WTC11 (cell line): Measurements from ENCODE around the gene MRPS9.

Experiments used
- CTCF ChIP-seq: fragments of 200-600 bp; IDR thresholded peaks from 2 replicates; pipeline ENCODE4 v1.8.0; 2022; ENCODE audit warnings: antibody characterized with exemption
- E2F1 ChIP-seq: sonication (generic); formaldehyde crosslinking; IDR thresholded peaks from 2 replicates; pipeline ENCODE4 v1.8.0; 2022; ENCODE audit warnings: mild to moderate bottlenecking, missing genetic modification reagents
- E2F4 ChIP-seq: sonication (generic); formaldehyde crosslinking; IDR thresholded peaks from 2 replicates; pipeline ENCODE4 v1.8.1; 2022; ENCODE audit warnings: low read depth, mild to moderate bottlenecking, moderate library complexity, missing genetic modification reagents, borderline replicate concordance
- FOXP1 ChIP-seq: sonication (generic); formaldehyde crosslinking; IDR thresholded peaks from 2 replicates; pipeline ENCODE4 v1.8.0; 2022; ENCODE audit warnings: missing genetic modification reagents, mild to moderate bottlenecking, moderate library complexity, borderline replicate concordance
- MAX ChIP-seq: sonication (generic); formaldehyde crosslinking; IDR thresholded peaks from 2 replicates; pipeline ENCODE4 v1.8.0; 2022; ENCODE audit warnings: mild to moderate bottlenecking, missing genetic modification reagents
- MXD4 ChIP-seq: fragments of 250-450 bp; sonication (Bioruptor Pico); IDR thresholded peaks from 2 replicates; pipeline ENCODE4 v1.8.0; 2021; ENCODE audit warnings: mild to moderate bottlenecking, moderate library complexity, borderline replicate concordance
- NR3C1 ChIP-seq: sonication (generic); formaldehyde crosslinking; conservative IDR thresholded peaks from 2 replicates; pipeline ENCODE4 v1.8.1; 2023; ENCODE audit warnings: low read depth, mild to moderate bottlenecking, missing genetic modification reagents
- TEAD4 ChIP-seq: sonication (generic); formaldehyde crosslinking; IDR thresholded peaks from 2 replicates; pipeline ENCODE4 v1.8.0; 2022; ENCODE audit warnings: mild to moderate bottlenecking, missing genetic modification reagents
- USF2 ChIP-seq: sonication (generic); formaldehyde crosslinking; IDR thresholded peaks from 2 replicates; pipeline ENCODE4 v1.8.1; 2023; ENCODE audit warnings: mild to moderate bottlenecking, missing genetic modification reagents, moderate library complexity
- ZMAT4 ChIP-seq: fragments of 250-450 bp; sonication (Bioruptor Pico); IDR thresholded peaks from 2 replicates; pipeline ENCODE4 v1.9.0; 2021; ENCODE audit warnings: mild to moderate bottlenecking
- ZNF121 ChIP-seq: sonication (generic); formaldehyde crosslinking; IDR thresholded peaks from 2 replicates; pipeline ENCODE4 v1.8.0; 2023; ENCODE audit warnings: missing genetic modification reagents
- ZNF281 ChIP-seq: sonication (generic); formaldehyde crosslinking; IDR thresholded peaks from 2 replicates; pipeline ENCODE4 v1.8.0; 2023; ENCODE audit warnings: mild to moderate bottlenecking, missing genetic modification reagents

GRCh38 chr2:105092797-105093196 is 54.9 kb downstream of the MRPS9 start:
- TF ChIP-seq NR3C1, result no peak
- no peak for TF ChIP-seq E2F1 (CRISPR knock-in tag)
- TF ChIP-seq TEAD4, result no peak
- no peak for TF ChIP-seq CTCF
- TF ChIP-seq ZNF121 (CRISPR knock-in tag), result no peak
- no peak for TF ChIP-seq E2F4 (CRISPR knock-in tag)
- no peak for TF ChIP-seq MXD4
- TF ChIP-seq MAX, result no peak
- TF ChIP-seq USF2 (CRISPR knock-in tag), result no peak
- no peak for TF ChIP-seq FOXP1 (CRISPR knock-in tag)
- no peak for TF ChIP-seq ZMAT4 (CRISPR knock-in tag)
- no peak for TF ChIP-seq ZNF281 (CRISPR knock-in tag)
